Measurements from ENCODE around the gene NUFIP1. TPM values are rescaled to one million over a fixed set of nuclear protein-coding genes. Genes with fewer than 3 reads are reported as not detected.
"Not testable (repeated sequence)": the region's sequence is repeated elsewhere in the genome, so short reads cannot be mapped to it uniquely, and the experiment has no call there.

NUFIP1 gene
- 1 to 10 TPM; 2.7 to 4.4 (median 3.7) TPM for total RNA-seq

DNA sequence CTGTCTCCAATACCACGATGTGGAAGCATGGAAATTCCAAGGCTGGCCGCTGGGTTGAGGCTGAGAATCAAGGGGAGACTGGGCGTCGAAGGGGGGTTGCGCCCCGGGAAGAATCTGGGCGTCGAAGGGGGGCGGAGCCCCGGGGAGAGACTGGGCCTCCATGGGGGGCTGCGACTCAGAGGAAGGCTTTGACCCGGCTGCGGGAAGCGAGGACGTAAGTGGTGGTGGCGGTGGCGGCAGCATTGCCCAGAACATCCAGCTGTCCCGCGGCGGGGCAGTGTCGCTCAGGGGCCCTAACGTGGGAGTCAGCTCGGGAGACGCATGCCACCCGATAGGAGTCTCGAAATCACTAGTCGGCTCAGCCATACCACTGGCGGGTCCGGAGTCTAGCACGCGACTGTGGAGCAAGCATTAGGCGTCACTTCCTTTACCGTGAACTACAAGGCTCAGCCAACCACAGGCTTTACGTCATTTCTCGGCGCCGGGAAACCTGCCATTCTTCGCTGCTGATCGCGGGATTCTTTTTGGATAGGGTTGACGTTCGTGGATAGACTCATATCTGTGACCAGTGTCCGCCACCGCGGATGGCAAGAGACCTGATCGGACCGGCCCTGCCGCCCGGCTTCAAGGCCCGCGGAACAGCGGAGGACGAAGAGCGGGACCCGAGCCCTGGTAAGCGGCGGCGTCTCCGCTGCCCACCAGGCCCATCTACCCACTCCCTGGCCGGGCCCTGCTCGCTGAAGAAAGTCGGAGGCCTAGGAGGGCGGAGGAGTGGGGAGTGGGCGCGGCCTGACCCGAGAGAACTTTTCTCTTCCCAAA, at the start of gene NUFIP1, which contains the start of gene GPALPP1:
NUFIP1 (minus strand) TSS at position 401 of the 819 bp plus-strand sequence; CDS start at position 366, 35 bp downstream.
GPALPP1 (plus strand) TSS at position 468 of the 819 bp plus-strand sequence; CDS start at position 585, 117 bp downstream.
- peak in 1 of 2 donors; percentile 49 for TF ChIP-seq POLR2A (IDR thresholded peaks at IDR 0.05)
- TF ChIP-seq, protein P1, sequence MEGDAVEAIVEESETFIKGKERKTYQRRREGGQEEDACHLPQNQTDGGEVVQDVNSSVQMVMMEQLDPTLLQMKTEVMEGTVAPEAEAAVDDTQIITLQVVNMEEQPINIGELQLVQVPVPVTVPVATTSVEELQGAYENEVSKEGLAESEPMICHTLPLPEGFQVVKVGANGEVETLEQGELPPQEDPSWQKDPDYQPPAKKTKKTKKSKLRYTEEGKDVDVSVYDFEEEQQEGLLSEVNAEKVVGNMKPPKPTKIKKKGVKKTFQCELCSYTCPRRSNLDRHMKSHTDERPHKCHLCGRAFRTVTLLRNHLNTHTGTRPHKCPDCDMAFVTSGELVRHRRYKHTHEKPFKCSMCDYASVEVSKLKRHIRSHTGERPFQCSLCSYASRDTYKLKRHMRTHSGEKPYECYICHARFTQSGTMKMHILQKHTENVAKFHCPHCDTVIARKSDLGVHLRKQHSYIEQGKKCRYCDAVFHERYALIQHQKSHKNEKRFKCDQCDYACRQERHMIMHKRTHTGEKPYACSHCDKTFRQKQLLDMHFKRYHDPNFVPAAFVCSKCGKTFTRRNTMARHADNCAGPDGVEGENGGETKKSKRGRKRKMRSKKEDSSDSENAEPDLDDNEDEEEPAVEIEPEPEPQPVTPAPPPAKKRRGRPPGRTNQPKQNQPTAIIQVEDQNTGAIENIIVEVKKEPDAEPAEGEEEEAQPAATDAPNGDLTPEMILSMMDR (IDR thresholded peaks at IDR 0.05), result peak in 1 of 5 experiments; percentile 51
- TF ChIP-seq EP300 (IDR thresholded peaks at IDR 0.05), result peak; percentile 86 to 94
- 0 to 1% methylated on average over 37 to 66 of the region's 66 CpGs for WGBS, 2 donors
- Histone ChIP-seq H3K9me3 (no peaks in the 10 kb centered on the region), H3K27me3 (no peaks in the 10 kb centered on the region), H3K27ac (peak within 1 kb of the TSS; percentile 72 to 88 (median 87)), H3K36me3 (peaks cover 0 to 21% (median 4%) of the 10 kb centered on the region in 3 donors), H3K4me1 (peaks cover 0 to 55% (median 20%) of the 10 kb centered on the region in 4 donors), H3K4me3 (peak within 1 kb of the TSS; percentile 77 to 93 (median 84))
- peak; percentile 81 to 95 for DNase-seq (ENCODE audit: low spot score in 2 of 2)

DNA sequence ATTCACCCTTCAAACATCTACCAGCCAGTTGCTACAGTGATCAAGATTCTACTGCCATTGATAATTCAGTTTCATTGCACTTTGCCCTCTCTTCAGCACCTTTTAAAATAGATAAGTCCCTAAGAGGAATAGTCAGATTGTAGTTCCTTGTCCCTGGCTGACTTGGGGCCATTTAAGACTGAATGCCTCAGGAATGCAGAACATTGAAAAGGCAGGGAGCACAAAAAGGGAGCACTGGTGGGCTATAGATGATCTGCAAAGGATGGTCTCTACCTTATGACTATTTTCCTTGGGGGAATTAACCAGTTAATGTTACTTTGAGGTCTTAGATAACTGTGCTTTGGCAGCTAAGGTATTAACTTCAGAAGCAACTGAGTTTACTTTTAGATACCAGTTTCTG, 46.9 kb upstream of the NUFIP1 start:
- DNase-seq (ENCODE audit: low spot score in 2 of 2), result no peak
- peaks cover 0 to 54% (median 0%) of the 10 kb centered on the region in 3 donors for H3K36me3 ChIP-seq
- H3K4me3 ChIP-seq, result no peak overlapping the region

DNA sequence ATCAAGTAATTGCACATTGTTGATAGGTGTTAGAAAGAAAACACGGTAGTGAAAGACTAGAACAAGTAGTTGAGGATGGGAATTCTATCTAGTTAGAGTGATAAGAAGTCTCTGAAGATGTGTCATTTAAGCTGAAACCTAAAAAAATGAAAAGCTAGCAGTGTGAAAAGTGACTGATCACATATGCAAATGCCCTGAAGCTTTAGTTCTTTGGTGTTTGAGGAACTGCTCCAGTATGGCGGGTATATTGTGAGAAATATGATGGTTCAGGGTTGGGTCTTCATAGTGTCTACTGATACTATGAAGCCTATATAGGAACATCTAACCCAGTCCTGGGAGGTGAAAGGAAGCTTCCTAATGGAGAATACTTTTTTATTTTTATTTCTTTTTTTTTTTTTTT, 45.1 kb upstream of the NUFIP1 start:
- no peak for DNase-seq (ENCODE audit: low spot score in 2 of 2)
- WGBS, 2 donors, result 94 to 99% methylated on average over 2 of the region's 2 CpGs
- Histone ChIP-seq H3K4me1 (no peaks in the 10 kb centered on the region), H3K9me3 (no peaks in the 10 kb centered on the region), H3K4me3 (no peak overlapping the region), H3K27ac (no peak overlapping the region), H3K36me3 (peaks cover 0 to 68% (median 0%) of the 10 kb centered on the region in 3 donors), H3K27me3 (no peaks in the 10 kb centered on the region)
- TF ChIP-seq, protein P1 (IDR thresholded peaks at IDR 0.05), result no peak
- no peak for TF ChIP-seq POLR2A (IDR thresholded peaks at IDR 0.05)
- TF ChIP-seq EP300 (IDR thresholded peaks at IDR 0.05), result no peak

More for the DNA sequence above, 46.9 kb upstream of the NUFIP1 start:
- Histone ChIP-seq H3K27me3 (no peaks in the 10 kb centered on the region), H3K9me3 (no peaks in the 10 kb centered on the region), H3K4me1 (no peaks in the 10 kb centered on the region), H3K27ac (no peak overlapping the region)
- no peak for TF ChIP-seq EP300 (IDR thresholded peaks at IDR 0.05)
- TF ChIP-seq, protein P1 (IDR thresholded peaks at IDR 0.05), result no peak
- TF ChIP-seq POLR2A (IDR thresholded peaks at IDR 0.05), result no peak

DNA sequence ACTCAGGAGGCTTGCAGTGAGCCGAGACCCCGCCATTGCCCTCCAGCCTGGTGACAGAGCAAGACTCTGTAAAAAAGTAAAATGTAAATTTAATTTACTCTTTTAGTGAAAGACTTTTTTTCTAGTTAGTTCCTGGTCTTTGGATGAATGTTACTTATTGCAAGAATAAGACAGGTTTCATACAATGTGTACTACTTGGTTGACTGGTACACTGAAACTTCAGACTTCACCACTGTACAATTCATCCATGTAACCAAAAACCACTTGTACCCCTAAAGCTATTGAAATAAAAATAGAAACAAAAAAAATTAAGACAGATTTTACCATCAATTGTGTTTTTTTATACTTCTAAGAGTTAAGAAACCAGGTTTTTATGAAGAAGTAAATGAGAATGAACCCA, 35.6 kb upstream of the NUFIP1 start:
- no peaks in the 10 kb centered on the region for H3K9me3 ChIP-seq
- no peak for DNase-seq (ENCODE audit: low spot score in 2 of 2)
- no peak overlapping the region for H3K27ac ChIP-seq
- H3K27me3 ChIP-seq, result no peaks in the 10 kb centered on the region
- TF ChIP-seq POLR2A (IDR thresholded peaks at IDR 0.05) (no peak), EP300 (IDR thresholded peaks at IDR 0.05) (no peak)
- TF ChIP-seq, protein P1 (IDR thresholded peaks at IDR 0.05), result no peak
- no peak overlapping the region for H3K4me3 ChIP-seq
- H3K36me3 ChIP-seq, result peaks cover 3 to 66% (median 6%) of the 10 kb centered on the region in 3 donors
- WGBS, 2 donors, result 95 to 100% methylated on average over 2 of the region's 2 CpGs
- H3K4me1 ChIP-seq, result no peaks in the 10 kb centered on the region

DNA sequence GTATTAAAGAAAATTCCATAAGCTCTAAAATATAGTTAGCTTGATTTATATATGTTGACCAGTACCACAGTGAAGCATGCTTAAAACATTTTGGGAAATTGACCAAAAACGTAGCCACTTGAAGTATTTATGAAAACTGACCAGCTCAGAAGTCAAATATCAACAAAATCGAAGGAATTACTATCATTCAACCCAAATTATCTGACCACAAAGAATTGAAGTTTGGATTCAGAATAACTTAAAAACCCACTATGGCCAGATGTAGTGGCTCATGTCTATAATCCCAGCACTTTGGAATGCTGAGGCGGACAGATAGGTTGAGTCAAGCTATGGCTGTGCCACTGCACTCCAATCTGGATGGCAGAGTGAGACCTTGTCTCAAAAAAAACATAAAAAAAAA, 32.0 kb upstream of the NUFIP1 start:
- TF ChIP-seq POLR2A (IDR thresholded peaks at IDR 0.05) (no peak), EP300 (IDR thresholded peaks at IDR 0.05) (no peak)
- TF ChIP-seq, protein P1 (IDR thresholded peaks at IDR 0.05), result no peak

DNA sequence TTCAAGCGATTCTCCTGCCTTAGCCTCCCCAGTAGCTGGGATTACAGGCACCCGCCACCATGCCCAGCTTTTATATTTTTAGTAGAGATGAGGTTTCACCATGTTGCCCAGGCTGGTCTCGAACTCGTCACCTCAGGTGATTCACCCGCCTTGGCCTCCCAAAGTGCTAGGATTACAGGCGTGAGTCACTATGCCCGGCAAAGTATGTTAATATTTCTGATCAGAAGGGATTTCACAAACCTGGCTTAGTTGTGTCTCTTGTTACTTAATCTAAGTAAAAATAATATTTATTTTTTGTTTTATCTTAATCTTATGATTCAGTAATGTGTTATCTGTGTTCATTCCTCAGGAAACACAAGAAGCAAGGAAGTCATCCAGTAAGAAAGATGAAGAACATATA, 30.7 kb upstream of the NUFIP1 start:
- H3K4me3 ChIP-seq; H3K27me3 ChIP-seq; DNase-seq (ENCODE audit: low spot score in 2 of 2); H3K27ac ChIP-seq; H3K9me3 ChIP-seq; H3K4me1 ChIP-seq: not testable (repeated sequence)
- WGBS, 2 donors, result 95 to 98% methylated on average over 7 of the region's 7 CpGs
- peaks cover 0 to 76% (median 9%) of the 10 kb centered on the region in 3 donors for H3K36me3 ChIP-seq

More for the DNA sequence above, 32.0 kb upstream of the NUFIP1 start:
- Histone ChIP-seq H3K27ac (no peak overlapping the region), H3K36me3 (peaks cover 0 to 72% (median under 1%) of the 10 kb centered on the region in 3 donors), H3K27me3 (no peaks in the 10 kb centered on the region), H3K9me3 (no peaks in the 10 kb centered on the region), H3K4me1 (no peaks in the 10 kb centered on the region), H3K4me3 (no peak overlapping the region)
- no peak for DNase-seq (ENCODE audit: low spot score in 2 of 2)
- WGBS, 2 donors, result 93 to 95% methylated on average over 3 of the region's 3 CpGs
